Endothelial cell of umbilical vein (primary cell): ENCODE results near the gene ITPRID1. TPM values are rescaled to one million over a fixed set of nuclear protein-coding genes. Genes with fewer than 3 reads are reported as not detected.

Experiments
- BruUV-seq: library from RNA; stranded (reverse); fragments of 400-500 nt; replicated peaks from 2 replicates; lab custom pipeline; 2021; lab: Mats Ljungman, UMichigan
- CTCF ChIA-PET: fragments of 300-600, 350-600 bp; sonication (Branson Sonifier 250); formaldehyde crosslinking; loops from one replicate; lab custom pipeline; 2021; ENCODE audit warnings: antibody characterized with exemption, inconsistent platforms; lab: Charles Lee
- POLR2A ChIA-PET: fragments of 300-600, 350-600 bp; sonication (Branson Sonifier 250); formaldehyde crosslinking; loops from one replicate; lab custom pipeline; 2021; ENCODE audit warnings: antibody characterized with exemption, inconsistent platforms; lab: Charles Lee
- DNase-seq: peaks from one replicate; pipeline ENCODE4 v3.0.0-alpha.2; 2011; ENCODE audit warnings: low read depth, low spot score
- FAIRE-seq: peaks from 2 replicates; lab custom pipeline; 2011; peaks lifted over from hg19 to GRCh38; lab: Jason Lieb, UNC
- H2AFZ ChIP-seq: 2 replicates; pipeline ENCODE4 v1.6.0; 2012; ENCODE audit warnings: low read depth, low read length, control low read depth, inconsistent platforms
- H3K27ac ChIP-seq: 2 replicates; pipeline ENCODE4 v1.5.1; 2011; ENCODE audit warnings: low read depth, mild to moderate bottlenecking, control low read depth, low read length, moderate library complexity; ENCODE audit not compliant: insufficient read depth
- H3K27me3 ChIP-seq, 2 experiments: 2 replicates each; pipeline versions ENCODE4 v1.6.0 to v1.6.1; 2011; ENCODE audit warnings: low read length in 2 of 2, mixed read lengths in 1 of 2; ENCODE audit not compliant: control insufficient read depth in 2 of 2, insufficient read depth in 2 of 2
- H3K36me3 ChIP-seq, 2 experiments: 2 replicates in 1 of 2; 3 replicates in 1 of 2; pipeline ENCODE4 v1.5.1; 2011; ENCODE audit warnings: low read length in 2 of 2, mild to moderate bottlenecking in 1 of 2, moderate library complexity in 1 of 2; ENCODE audit not compliant: control insufficient read depth in 2 of 2, insufficient read depth in 2 of 2; ENCODE audit errors: extremely low read depth in 1 of 2
- H3K4me1 ChIP-seq: 3 replicates; pipeline ENCODE4 v1.5.1; 2011; ENCODE audit warnings: mild to moderate bottlenecking, low read length; ENCODE audit not compliant: control insufficient read depth, insufficient read depth; ENCODE audit errors: extremely low read depth
- H3K4me2 ChIP-seq: 2 replicates; pipeline ENCODE4 v1.6.1; 2011; ENCODE audit warnings: low read length, control low read depth, mixed read lengths; ENCODE audit not compliant: insufficient read depth
- H3K4me3 ChIP-seq, 3 experiments: fragments of 200-600 bp in 1 of 3; sonication (generic), shearing (Covaris generic) in 1 of 3; replicated peaks in 1 of 3; 2 replicates each; pipeline ENCODE4 v1.5.1; 2011 to 2016; ENCODE audit warnings: control low read depth in 3 of 3, low read length in 3 of 3, mild to moderate bottlenecking in 2 of 3, inconsistent platforms in 1 of 3, low read depth in 1 of 3, moderate library complexity in 1 of 3; ENCODE audit not compliant: insufficient read depth in 1 of 3
- H3K79me2 ChIP-seq: 2 replicates; pipeline ENCODE4 v1.6.0; 2012; ENCODE audit warnings: low read length, inconsistent platforms; ENCODE audit not compliant: control insufficient read depth, insufficient read depth
- H3K9ac ChIP-seq: replicated peaks from 2 replicates; pipeline ENCODE3; 2011; ENCODE audit warnings: low read length, control low read depth; ENCODE audit not compliant: insufficient read depth; ENCODE audit errors: extremely low read depth
- H3K9me1 ChIP-seq: replicated peaks from 3 replicates; pipeline ENCODE4 v1.6.0; 2011; ENCODE audit warnings: mild to moderate bottlenecking, low read length; ENCODE audit not compliant: control insufficient read depth, insufficient read depth; ENCODE audit errors: extremely low read depth
- H3K9me3 ChIP-seq: replicated peaks from 2 replicates; pipeline ENCODE4 v1.5.1; 2012; ENCODE audit warnings: low read length, inconsistent platforms; ENCODE audit not compliant: control insufficient read depth, insufficient read depth
- H4K20me1 ChIP-seq: replicated peaks from 2 replicates; pipeline ENCODE3; 2011; ENCODE audit warnings: mild to moderate bottlenecking, low read length; ENCODE audit not compliant: control insufficient read depth, insufficient read depth; ENCODE audit errors: extremely low read depth
- EZH2 ChIP-seq: IDR thresholded peaks from 2 replicates; pipeline ENCODE4 v1.6.1; 2012; ENCODE audit warnings: borderline replicate concordance, low read depth, mild to moderate bottlenecking, moderate library complexity, low read length, inconsistent platforms; ENCODE audit not compliant: severe bottlenecking
- FOS ChIP-seq: IDR thresholded peaks from 2 replicates; pipeline ENCODE4 v1.6.1; 2011; ENCODE audit warnings: mild to moderate bottlenecking, low read length, moderate library complexity, borderline replicate concordance; ENCODE audit not compliant: insufficient read depth
- GATA2 ChIP-seq: IDR thresholded peaks from 2 replicates; pipeline ENCODE4 v1.7.0; 2011; ENCODE audit warnings: low read depth, mild to moderate bottlenecking, moderate library complexity, mixed read lengths, low read length; ENCODE audit not compliant: insufficient read length, insufficient read depth
- JUN ChIP-seq: IDR thresholded peaks from 2 replicates; pipeline ENCODE4 v1.6.1; 2011; ENCODE audit warnings: borderline replicate concordance, low read depth; ENCODE audit not compliant: insufficient read length, insufficient read depth
- MAX ChIP-seq: IDR thresholded peaks from 2 replicates; pipeline ENCODE4 v1.6.1; 2011; ENCODE audit not compliant: insufficient read depth, insufficient read length
- MYC ChIP-seq: IDR thresholded peaks from one replicate; pipeline ENCODE4 v1.6.1; 2011; ENCODE audit warnings: mild to moderate bottlenecking, low read depth, low read length
- POLR2A ChIP-seq: IDR thresholded peaks from 2 replicates; pipeline ENCODE4 v1.6.1; 2012; ENCODE audit warnings: low read depth, mild to moderate bottlenecking, control low read depth, low read length
- POLR2AphosphoS5 ChIP-seq: IDR thresholded peaks from 2 replicates; pipeline ENCODE4 v1.6.1; 2012; ENCODE audit warnings: low read depth, mild to moderate bottlenecking, control low read depth, low read length, moderate library complexity; ENCODE audit not compliant: insufficient read depth
- dilution Hi-C: fragments of 300-500 bp; cut with MboI; formaldehyde crosslinking; loops from one replicate; pipeline ENCODE4 v1.15.0; 2019; ENCODE audit warnings: low sequenced_read_pairs; ENCODE audit not compliant: extremely low pct_ligation_motif_present
- intact Hi-C: fragments of 100-400 bp; cut with micrococcal nuclease; formaldehyde crosslinking; loops from one replicate; pipeline ENCODE4 v1.10.0; 2022
- polyA plus RNA-seq, 4 experiments: library from polyadenylated mRNA; depleted of rRNA in 3 of 4; stranded (reverse) in 3 of 4; unstranded in 1 of 4; fragments of >200 nt; gene quantifications; 2 replicates each; pipeline versions ENCODE4 v1.2.1 to v1.2.3, GENCODE V29; 2011 to 2012; ENCODE audit warnings: missing spikeins in 1 of 4
- total RNA-seq: library from RNA; stranded (reverse); gene quantifications from 2 replicates; pipeline ENCODE4 v1.2.3, GENCODE V29; 2021
- TF ChIP-seq, protein P1 (sequence below), 2 donors: IDR thresholded peaks; 1 replicate in 1 of 2; 2 replicates in 1 of 2; pipeline ENCODE4 v1.5.1; 2011; ENCODE audit warnings: low read length in 2 of 2, mild to moderate bottlenecking in 2 of 2, moderate library complexity in 2 of 2, control low read depth in 1 of 2, inconsistent platforms in 1 of 2, low read depth in 1 of 2; ENCODE audit not compliant: insufficient read depth in 1 of 2; ENCODE audit errors: extremely low read depth in 1 of 2

ITPRID1 gene
- total and polyA plus RNA-seq, 2 donors (not counting 3 experiments of a cell fraction or from before 2014, with no cell fraction given): not detected

- dilution Hi-C loops: no loop called here
- Histone ChIP-seq H3K9me1 (no peaks in the 10 kb centered on the region), H3K36me3 (no peaks in the 10 kb centered on the region), H3K9ac (no peak overlapping the region), H3K4me3 (no peak overlapping the region), H3K27me3 (peaks cover 0 to 9% of the 10 kb centered on the region in 2 experiments), H2AFZ (no peak overlapping the region), H3K4me1 (no peaks in the 10 kb centered on the region), H3K27ac (no peak overlapping the region), H3K9me3 (no peaks in the 10 kb centered on the region), H3K4me2 (no peak overlapping the region), H4K20me1 (no peaks in the 10 kb centered on the region), H3K79me2 (no peaks in the 10 kb centered on the region)
- CTCF ChIA-PET: interaction anchor here (1.8 kb wide), 1 partner anchor 8 kb away, joined by 6 read pairs; no protein-coding TSS in a partner anchor
- TF ChIP-seq JUN: no peak
- TF ChIP-seq EZH2: no peak
- intact Hi-C loops: no loop called here
- POLR2A ChIA-PET: no interaction called here
- BruUV-seq: no TSS peak
- FAIRE-seq: no peak
- no peak for DNase-seq
Observed at GRCh38 chr7:31688372-31688771, 174.5 kb downstream of the ITPRID1 start.

DNA sequence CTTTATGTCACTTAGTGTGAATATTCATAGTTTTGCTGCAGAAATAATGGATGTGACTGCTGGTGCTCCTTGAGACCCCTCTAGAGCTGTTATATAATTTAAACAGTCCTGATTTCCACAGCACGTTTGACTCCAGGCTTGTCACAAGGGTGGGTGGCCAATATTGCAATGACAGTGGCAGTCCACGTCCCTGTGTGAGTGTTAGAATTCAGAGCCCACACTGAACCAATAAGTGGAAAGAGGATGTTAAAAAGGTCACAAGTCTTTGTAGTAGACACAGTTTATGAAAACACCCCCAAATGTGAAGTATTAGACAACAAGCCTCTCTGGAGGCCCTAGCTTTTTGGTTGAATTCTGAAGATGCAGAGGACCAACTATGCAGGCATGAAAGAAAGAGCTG, 175.1 kb downstream of the ITPRID1 start:
- Histone ChIP-seq H3K9me3 (no peaks in the 10 kb centered on the region), H3K9me1 (no peaks in the 10 kb centered on the region), H3K4me2 (no peak overlapping the region), H3K79me2 (no peaks in the 10 kb centered on the region), H3K4me1 (no peaks in the 10 kb centered on the region), H3K27me3 (peaks cover 0 to 9% of the 10 kb centered on the region in 2 experiments), H3K36me3 (no peaks in the 10 kb centered on the region), H4K20me1 (no peaks in the 10 kb centered on the region), H3K4me3 (no peak overlapping the region), H3K27ac (no peak overlapping the region), H2AFZ (no peak overlapping the region), H3K9ac (no peak overlapping the region)
- ChIA-PET CTCF (no interaction called here), POLR2A (no interaction called here)
- no peak for FAIRE-seq
- dilution Hi-C loops (no loop called here), intact Hi-C loops (no loop called here)
- BruUV-seq: no TSS peak
- TF ChIP-seq GATA2 (no peak), FOS (no peak), POLR2A (no peak), POLR2AphosphoS5 (no peak), MAX (no peak), JUN (no peak), MYC (no peak), EZH2 (no peak)
- TF ChIP-seq, protein P1, sequence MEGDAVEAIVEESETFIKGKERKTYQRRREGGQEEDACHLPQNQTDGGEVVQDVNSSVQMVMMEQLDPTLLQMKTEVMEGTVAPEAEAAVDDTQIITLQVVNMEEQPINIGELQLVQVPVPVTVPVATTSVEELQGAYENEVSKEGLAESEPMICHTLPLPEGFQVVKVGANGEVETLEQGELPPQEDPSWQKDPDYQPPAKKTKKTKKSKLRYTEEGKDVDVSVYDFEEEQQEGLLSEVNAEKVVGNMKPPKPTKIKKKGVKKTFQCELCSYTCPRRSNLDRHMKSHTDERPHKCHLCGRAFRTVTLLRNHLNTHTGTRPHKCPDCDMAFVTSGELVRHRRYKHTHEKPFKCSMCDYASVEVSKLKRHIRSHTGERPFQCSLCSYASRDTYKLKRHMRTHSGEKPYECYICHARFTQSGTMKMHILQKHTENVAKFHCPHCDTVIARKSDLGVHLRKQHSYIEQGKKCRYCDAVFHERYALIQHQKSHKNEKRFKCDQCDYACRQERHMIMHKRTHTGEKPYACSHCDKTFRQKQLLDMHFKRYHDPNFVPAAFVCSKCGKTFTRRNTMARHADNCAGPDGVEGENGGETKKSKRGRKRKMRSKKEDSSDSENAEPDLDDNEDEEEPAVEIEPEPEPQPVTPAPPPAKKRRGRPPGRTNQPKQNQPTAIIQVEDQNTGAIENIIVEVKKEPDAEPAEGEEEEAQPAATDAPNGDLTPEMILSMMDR (IDR thresholded peaks at IDR 0.05; ENCODE audit: extremely low read depth in 1 of 2, insufficient read depth in 1 of 2, low read depth in 1 of 2, low read length in 2 of 2): no peak
- DNase-seq: no peak
